Astrocyte (in vitro differentiated cells and primary cell): ENCODE measurements around the gene NES. TPM values are rescaled to one million over a fixed set of nuclear protein-coding genes. Genes with fewer than 3 reads are reported as not detected.

ENCODE experiments used
- DNase-seq: peaks from one replicate; pipeline ENCODE4 v3.0.0-alpha.2; 2010; ENCODE audit warnings: low read depth
- FAIRE-seq: peaks from 2 replicates; lab custom pipeline; 2011; peaks lifted over from hg19 to GRCh38; lab: Jason Lieb, UNC
- H2AFZ ChIP-seq: 2 replicates; pipeline ENCODE4 v1.6.0; 2012; ENCODE audit warnings: low read depth, low read length, inconsistent platforms
- H3K27ac ChIP-seq: 2 replicates; pipeline ENCODE4 v1.5.1; 2011; ENCODE audit warnings: low read depth, low read length, inconsistent platforms
- H3K27me3 ChIP-seq: 2 replicates; pipeline ENCODE4 v1.6.0; 2011; ENCODE audit warnings: low read length, inconsistent platforms; ENCODE audit not compliant: insufficient read depth
- H3K36me3 ChIP-seq: 2 replicates; pipeline ENCODE4 v1.5.1; 2011; ENCODE audit warnings: low read length, inconsistent platforms; ENCODE audit not compliant: insufficient read depth
- H3K4me1 ChIP-seq: 2 replicates; pipeline ENCODE4 v1.5.1; 2011; ENCODE audit warnings: low read length, inconsistent platforms; ENCODE audit not compliant: insufficient read depth
- H3K4me2 ChIP-seq: 2 replicates; pipeline ENCODE4 v1.6.0; 2012; ENCODE audit warnings: low read length, inconsistent platforms
- H3K4me3 ChIP-seq: 2 replicates; pipeline ENCODE4 v1.5.1; 2011; ENCODE audit warnings: low read depth, mild to moderate bottlenecking, low read length, inconsistent platforms; ENCODE audit not compliant: insufficient read depth
- H3K79me2 ChIP-seq: 2 replicates; pipeline ENCODE4 v1.6.0; 2012; ENCODE audit warnings: mild to moderate bottlenecking, low read length, inconsistent platforms; ENCODE audit not compliant: insufficient read depth
- H3K9ac ChIP-seq: 2 replicates; pipeline ENCODE4 v1.6.0; 2012; ENCODE audit warnings: mild to moderate bottlenecking, low read length, inconsistent platforms
- H3K9me3 ChIP-seq: 2 replicates; pipeline ENCODE4 v1.5.1; 2012; ENCODE audit warnings: low read depth, mild to moderate bottlenecking, low read length, inconsistent platforms; ENCODE audit not compliant: insufficient read depth
- H4K20me1 ChIP-seq: 2 replicates; pipeline ENCODE4 v1.6.0; 2012; ENCODE audit warnings: low read length, inconsistent platforms; ENCODE audit not compliant: insufficient read depth
- H3K27ac Mint-ChIP-seq: one replicate; pipeline ENCODE4 v1.8.0; 2021; ENCODE audit warnings: mild to moderate bottlenecking, mixed read lengths; ENCODE audit not compliant: unreplicated experiment
- H3K27me3 Mint-ChIP-seq: one replicate; pipeline ENCODE4 v1.8.0; 2021; ENCODE audit warnings: low read depth, mixed read lengths; ENCODE audit not compliant: unreplicated experiment
- H3K36me3 Mint-ChIP-seq: one replicate; pipeline ENCODE4 v1.8.0; 2021; ENCODE audit warnings: low read depth, mixed read lengths; ENCODE audit not compliant: unreplicated experiment
- H3K4me1 Mint-ChIP-seq: one replicate; pipeline ENCODE4 v1.8.0; 2021; ENCODE audit warnings: low read depth, mixed read lengths; ENCODE audit not compliant: unreplicated experiment
- H3K4me3 Mint-ChIP-seq: one replicate; pipeline ENCODE4 v1.8.0; 2021; ENCODE audit warnings: mild to moderate bottlenecking, moderate library complexity, mixed read lengths; ENCODE audit not compliant: unreplicated experiment
- H3K9me3 Mint-ChIP-seq: one replicate; pipeline ENCODE4 v1.8.0; 2021; ENCODE audit warnings: mild to moderate bottlenecking, mixed read lengths; ENCODE audit not compliant: unreplicated experiment
- EZH2 ChIP-seq: IDR thresholded peaks from 2 replicates; pipeline ENCODE4 v1.6.1; 2012; ENCODE audit warnings: mild to moderate bottlenecking, low read length, inconsistent platforms; ENCODE audit not compliant: insufficient read depth
- total RNA-seq: library from RNA; stranded (reverse); gene quantifications from 2 replicates; pipeline ENCODE4 v1.2.1, GENCODE V29; 2021
- TF ChIP-seq, protein P1 (sequence below): IDR thresholded peaks from 2 replicates; pipeline ENCODE4 v1.5.1; 2011; ENCODE audit warnings: low read depth, mild to moderate bottlenecking, inconsistent platforms, low read length, moderate library complexity; ENCODE audit not compliant: insufficient read depth

NES gene
- total RNA-seq, 1 donor from 2014 or later = 310 TPM

DNA sequence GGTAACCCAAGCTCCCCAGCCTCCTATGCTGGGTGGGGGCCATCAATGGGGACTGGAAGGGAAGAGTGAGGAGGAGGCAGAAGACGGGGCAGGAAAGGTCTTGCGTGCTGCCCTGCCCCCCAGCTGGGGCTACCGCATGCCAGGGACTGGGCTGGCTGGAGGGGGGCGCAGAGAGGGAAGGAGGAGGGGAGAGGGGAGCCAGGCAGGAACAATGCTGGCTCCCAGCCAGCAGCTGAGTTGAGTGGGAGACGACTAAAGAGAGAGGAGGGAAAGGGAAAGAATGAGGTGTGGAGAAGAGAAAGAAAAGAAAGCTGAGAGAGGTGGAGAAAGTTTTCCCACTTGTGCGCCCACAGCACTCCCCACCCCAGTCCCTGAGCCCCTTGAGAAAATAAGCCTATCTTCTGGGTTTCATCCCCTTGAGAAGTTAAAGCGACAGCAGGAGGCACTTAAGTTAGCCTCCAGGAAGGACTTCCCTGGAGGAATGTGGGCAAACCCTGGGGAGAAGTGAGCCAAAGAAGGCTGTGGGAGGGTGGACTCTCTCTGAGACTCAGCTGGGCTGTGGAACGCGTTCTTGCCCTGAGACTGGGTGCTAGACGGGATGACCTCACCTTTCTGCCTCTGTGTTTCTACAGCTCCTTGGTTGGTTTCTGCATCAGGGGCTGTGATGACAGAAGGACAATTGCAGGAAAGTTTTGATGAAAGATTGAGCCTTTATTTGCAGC lies 12.9 kb upstream of the NES start:
- H3K27me3 Mint-ChIP-seq = no peaks in the 10 kb centered on the region
- no peaks in the 10 kb centered on the region for H3K9me3 Mint-ChIP-seq
- H3K4me3 Mint-ChIP-seq = peak overlapping the region; percentile 84
- Histone ChIP-seq H3K9me3 (no peaks in the 10 kb centered on the region), H3K4me2 (peak overlapping the region; percentile 90), H3K27ac (no peak overlapping the region), H4K20me1 (no peaks in the 10 kb centered on the region), H3K4me3 (peak overlapping the region; percentile 48), H3K9ac (peak overlapping the region; percentile 25), H3K4me1 (peaks cover 29% of the 10 kb centered on the region), H2AFZ (no peak overlapping the region), H3K36me3 (no peaks in the 10 kb centered on the region), H3K27me3 (no peaks in the 10 kb centered on the region), H3K79me2 (no peaks in the 10 kb centered on the region)
- H3K36me3 Mint-ChIP-seq = no peaks in the 10 kb centered on the region
- H3K27ac Mint-ChIP-seq = peak overlapping the region; percentile 77
- DNase-seq = no peak
- FAIRE-seq = no peak
- peaks cover 48% of the 10 kb centered on the region for H3K4me1 Mint-ChIP-seq
- TF ChIP-seq, protein P1, sequence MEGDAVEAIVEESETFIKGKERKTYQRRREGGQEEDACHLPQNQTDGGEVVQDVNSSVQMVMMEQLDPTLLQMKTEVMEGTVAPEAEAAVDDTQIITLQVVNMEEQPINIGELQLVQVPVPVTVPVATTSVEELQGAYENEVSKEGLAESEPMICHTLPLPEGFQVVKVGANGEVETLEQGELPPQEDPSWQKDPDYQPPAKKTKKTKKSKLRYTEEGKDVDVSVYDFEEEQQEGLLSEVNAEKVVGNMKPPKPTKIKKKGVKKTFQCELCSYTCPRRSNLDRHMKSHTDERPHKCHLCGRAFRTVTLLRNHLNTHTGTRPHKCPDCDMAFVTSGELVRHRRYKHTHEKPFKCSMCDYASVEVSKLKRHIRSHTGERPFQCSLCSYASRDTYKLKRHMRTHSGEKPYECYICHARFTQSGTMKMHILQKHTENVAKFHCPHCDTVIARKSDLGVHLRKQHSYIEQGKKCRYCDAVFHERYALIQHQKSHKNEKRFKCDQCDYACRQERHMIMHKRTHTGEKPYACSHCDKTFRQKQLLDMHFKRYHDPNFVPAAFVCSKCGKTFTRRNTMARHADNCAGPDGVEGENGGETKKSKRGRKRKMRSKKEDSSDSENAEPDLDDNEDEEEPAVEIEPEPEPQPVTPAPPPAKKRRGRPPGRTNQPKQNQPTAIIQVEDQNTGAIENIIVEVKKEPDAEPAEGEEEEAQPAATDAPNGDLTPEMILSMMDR = no peak
- TF ChIP-seq EZH2 = no peak

DNA sequence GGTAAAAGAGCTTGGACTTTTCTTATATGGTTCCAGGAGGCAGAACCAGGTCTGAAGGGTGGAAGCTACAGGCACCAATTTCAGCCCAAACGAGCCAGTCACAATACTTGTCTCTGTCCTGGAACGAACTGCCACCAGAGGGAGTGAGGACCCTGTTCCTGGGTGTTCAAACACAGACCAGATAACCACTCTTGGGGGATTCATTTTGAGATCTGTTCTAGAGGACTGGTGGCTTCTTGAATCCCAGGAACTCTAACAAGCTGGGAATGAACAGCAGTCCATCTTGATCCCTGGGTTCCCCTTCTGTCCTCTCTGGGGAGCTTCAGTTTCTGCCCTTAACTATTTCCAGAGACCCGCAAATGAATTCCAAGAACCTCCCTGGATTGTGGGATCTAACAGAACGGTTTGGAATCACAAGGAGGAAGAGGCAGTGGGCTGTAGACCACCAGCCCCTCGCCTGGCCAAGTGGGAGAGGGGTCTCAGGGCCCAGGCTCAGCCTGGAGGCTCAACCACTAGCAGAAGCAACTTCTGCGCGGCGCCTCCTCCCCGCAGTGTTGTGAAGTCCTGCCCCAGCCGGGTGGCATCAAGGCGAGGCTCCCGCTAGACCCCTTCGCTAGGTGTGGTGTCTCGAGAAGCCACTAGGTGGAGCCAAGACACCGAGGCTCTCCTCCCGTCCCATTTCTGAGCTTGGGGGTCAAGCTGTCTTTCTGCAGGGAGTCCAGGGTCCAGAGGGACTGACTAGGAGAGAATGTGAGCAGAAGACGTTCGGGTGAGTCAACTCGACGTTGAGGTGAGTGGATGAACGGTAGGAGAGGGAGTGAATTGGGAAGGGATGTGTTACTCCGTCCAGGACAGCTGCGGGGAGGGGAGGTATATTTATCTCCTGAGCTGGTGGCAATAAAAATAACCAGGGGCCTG lies 12.1 kb upstream of the NES start:
- Mint-ChIP-seq H3K4me3 (peak overlapping the region; percentile 84), H3K27ac (peak overlapping the region; percentile 54), H3K9me3 (no peaks in the 10 kb centered on the region), H3K27me3 (peaks cover 2% of the 10 kb centered on the region), H3K4me1 (peaks cover 47% of the 10 kb centered on the region), H3K36me3 (no peaks in the 10 kb centered on the region)
- Histone ChIP-seq H3K4me3 (peak overlapping the region; percentile 48), H3K4me1 (peaks cover 36% of the 10 kb centered on the region), H3K27ac (no peak overlapping the region), H3K9ac (peak overlapping the region; percentile 67), H3K4me2 (peak overlapping the region; percentile 90), H3K27me3 (no peaks in the 10 kb centered on the region), H3K36me3 (no peaks in the 10 kb centered on the region), H2AFZ (peak overlapping the region; percentile 83), H3K9me3 (no peaks in the 10 kb centered on the region), H3K79me2 (no peaks in the 10 kb centered on the region), H4K20me1 (no peaks in the 10 kb centered on the region)
- DNase-seq (peak; percentile 63), FAIRE-seq (no peak)
- TF ChIP-seq, protein P1 = peak; percentile 77
- no peak for TF ChIP-seq EZH2
